Nephron (organoid): ENCODE measurements around the gene CYB561D2.
A peak's percentile ranks its signal among the peaks of the same experiment; 100 is the strongest.

ENCODE experiments used
- H3K27ac Mint-ChIP-seq, 3 experiments: 2 replicates each; pipeline ENCODE4 v1.8.0; 2020; ENCODE audit warnings: mixed read lengths in 3 of 3, mild to moderate bottlenecking in 2 of 3, moderate library complexity in 1 of 3
- H3K27me3 Mint-ChIP-seq: 2 replicates; pipeline ENCODE4 v1.8.0; 2021; ENCODE audit warnings: low read depth, mild to moderate bottlenecking, moderate library complexity, mixed read lengths
- H3K36me3 Mint-ChIP-seq: 2 replicates; pipeline ENCODE4 v1.8.0; 2020; ENCODE audit warnings: low read depth, mixed read lengths
- H3K4me1 Mint-ChIP-seq: 2 replicates; pipeline ENCODE4 v1.8.0; 2020; ENCODE audit warnings: mixed read lengths
- H3K4me3 Mint-ChIP-seq, 3 experiments: 2 replicates each; pipeline ENCODE4 v1.8.0; 2020; ENCODE audit warnings: mild to moderate bottlenecking in 3 of 3, mixed read lengths in 3 of 3, moderate library complexity in 2 of 3
- H3K9me3 Mint-ChIP-seq: 2 replicates; pipeline ENCODE4 v1.8.0; 2020; ENCODE audit warnings: mixed read lengths
- CTCF ChIP-seq, 3 experiments: fragments of 200-600 bp; sonication (generic); IDR thresholded peaks; one replicate each; pipeline ENCODE4 v1.5.0; 2021; ENCODE audit warnings: antibody characterized with exemption in 3 of 3; ENCODE audit not compliant: unreplicated experiment in 3 of 3

The CYB561D2 gene

GRCh38 chr3:50382722-50383121 lies 32.1 kb downstream of the CYB561D2 start:
- peaks cover 42% of the 10 kb centered on the region for H3K4me1 Mint-ChIP-seq
- no peaks in the 10 kb centered on the region for H3K9me3 Mint-ChIP-seq
- H3K4me3 Mint-ChIP-seq, result peak overlapping the region in 1 of 3 experiments; percentile 38
- H3K27me3 Mint-ChIP-seq, result peaks cover 3% of the 10 kb centered on the region
- no peaks in the 10 kb centered on the region for H3K36me3 Mint-ChIP-seq
- TF ChIP-seq CTCF (IDR thresholded peaks at IDR 0.05; ENCODE audit: unreplicated experiment in 3 of 3), result no peak
- peak overlapping the region; percentile 87 to 97 (median 89) for H3K27ac Mint-ChIP-seq

- no peak for TF ChIP-seq CTCF (IDR thresholded peaks at IDR 0.05; ENCODE audit: unreplicated experiment in 3 of 3)
- Mint-ChIP-seq H3K4me3 (no peak overlapping the region), H3K27ac (peak overlapping the region; percentile 67 to 88 (median 75)), H3K9me3 (no peaks in the 10 kb centered on the region), H3K27me3 (peaks cover 3% of the 10 kb centered on the region), H3K36me3 (no peaks in the 10 kb centered on the region), H3K4me1 (peaks cover 42% of the 10 kb centered on the region)
Measured at GRCh38 chr3:50383750-50384149, 33.1 kb downstream of the CYB561D2 start.

- Mint-ChIP-seq H3K27me3 (peaks cover 5% of the 10 kb centered on the region), H3K4me1 (peaks cover 41% of the 10 kb centered on the region), H3K36me3 (no peaks in the 10 kb centered on the region), H3K9me3 (no peaks in the 10 kb centered on the region), H3K4me3 (no peak overlapping the region), H3K27ac (peak overlapping the region in 2 of 3 experiments; percentile 3 to 24)
- TF ChIP-seq CTCF (IDR thresholded peaks at IDR 0.05; ENCODE audit: unreplicated experiment in 3 of 3), result no peak
Measured at GRCh38 chr3:50385754-50386153, 35.1 kb downstream of the CYB561D2 start.

- no peak overlapping the region for H3K4me3 Mint-ChIP-seq
- peak; percentile 56 to 70 (median 64) for TF ChIP-seq CTCF (IDR thresholded peaks at IDR 0.05; ENCODE audit: unreplicated experiment in 3 of 3)
- no peaks in the 10 kb centered on the region for H3K36me3 Mint-ChIP-seq
- H3K9me3 Mint-ChIP-seq, result no peaks in the 10 kb centered on the region
- peaks cover 29% of the 10 kb centered on the region for H3K4me1 Mint-ChIP-seq
- H3K27me3 Mint-ChIP-seq, result peaks cover 5% of the 10 kb centered on the region
- no peak overlapping the region for H3K27ac Mint-ChIP-seq
Measured at GRCh38 chr3:50388016-50388719, 37.5 kb downstream of the CYB561D2 start.

- Mint-ChIP-seq H3K27ac (no peak overlapping the region), H3K36me3 (no peaks in the 10 kb centered on the region), H3K9me3 (no peaks in the 10 kb centered on the region), H3K4me3 (no peak overlapping the region), H3K27me3 (peaks cover 5% of the 10 kb centered on the region), H3K4me1 (peaks cover 24% of the 10 kb centered on the region)
- TF ChIP-seq CTCF (IDR thresholded peaks at IDR 0.05; ENCODE audit: unreplicated experiment in 3 of 3), result no peak
Measured at GRCh38 chr3:50388720-50389413, 38.2 kb downstream of the CYB561D2 start.
